Neural progenitor cell (in vitro differentiated cells): ENCODE measurements around the gene PDE9A.

ENCODE experiments used
- CTCF ChIP-seq: fragments of 200-600 bp; sonication (generic); IDR thresholded peaks from 2 replicates; pipeline ENCODE4 v1.5.1; 2017; ENCODE audit warnings: antibody characterized with exemption, mild to moderate bottlenecking
- EZH2 ChIP-seq: fragments of 200-600 bp; sonication (generic); IDR thresholded peaks from 2 replicates; pipeline ENCODE4 v1.6.1; 2017; ENCODE audit warnings: antibody characterized with exemption, mild to moderate bottlenecking, moderate library complexity

- no peak for TF ChIP-seq CTCF
- no peak for TF ChIP-seq EZH2
Measured at GRCh38 chr21:42631142-42631541, 22.3 kb upstream of the PDE9A start.
